Measurements from ENCODE around the gene KRTAP5-9. TPM values are rescaled to one million over a fixed set of nuclear protein-coding genes. Genes with fewer than 3 reads are reported as not detected.

KRTAP5-9 gene
- total RNA-seq (ENCODE audit: unreplicated experiment) = 0.76 TPM
- long read RNA-seq = 0 reads

DNA sequence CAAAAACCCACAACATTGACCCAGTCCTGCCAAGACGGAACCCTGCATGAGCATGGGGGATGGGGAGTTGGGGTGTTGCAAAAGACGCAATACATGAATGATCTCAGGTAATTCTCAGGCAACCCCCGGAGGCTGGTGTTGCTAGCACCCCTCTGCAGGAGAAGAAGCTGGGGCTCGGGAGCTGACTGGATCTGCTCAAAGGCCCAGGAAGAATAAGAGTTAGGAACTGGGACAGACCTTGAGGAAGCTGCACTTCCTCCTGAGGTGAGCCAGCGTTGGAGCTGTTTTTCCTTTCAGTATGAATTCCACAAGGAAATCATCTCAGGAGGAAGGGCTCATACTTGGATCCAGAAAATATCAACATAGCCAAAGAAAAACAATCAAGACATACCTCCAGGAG lies at the start of gene KRTAP5-9:
Gene KRTAP5-9 (plus strand): TSS at position 301 of the 400 bp plus-strand sequence. CDS start 238 bp downstream, outside the sequence.
- Mint-ChIP-seq H3K4me1 (ENCODE audit: low read depth, unreplicated experiment) (no peaks in the 10 kb centered on the region), H3K36me3 (ENCODE audit: unreplicated experiment) (peaks cover 12% of the 10 kb centered on the region), H3K27ac (ENCODE audit: unreplicated experiment) (no peak within 1 kb of the TSS), H3K9me3 (ENCODE audit: unreplicated experiment) (peaks cover 8% of the 10 kb centered on the region), H3K27me3 (ENCODE audit: unreplicated experiment) (peaks cover 8% of the 10 kb centered on the region), H3K4me3 (ENCODE audit: unreplicated experiment) (no peak within 1 kb of the TSS)
- DNase-seq = no peak
- no peak for TF ChIP-seq CTCF (IDR thresholded peaks at IDR 0.05; ENCODE audit: partially characterized antibody, unreplicated experiment)

DNA sequence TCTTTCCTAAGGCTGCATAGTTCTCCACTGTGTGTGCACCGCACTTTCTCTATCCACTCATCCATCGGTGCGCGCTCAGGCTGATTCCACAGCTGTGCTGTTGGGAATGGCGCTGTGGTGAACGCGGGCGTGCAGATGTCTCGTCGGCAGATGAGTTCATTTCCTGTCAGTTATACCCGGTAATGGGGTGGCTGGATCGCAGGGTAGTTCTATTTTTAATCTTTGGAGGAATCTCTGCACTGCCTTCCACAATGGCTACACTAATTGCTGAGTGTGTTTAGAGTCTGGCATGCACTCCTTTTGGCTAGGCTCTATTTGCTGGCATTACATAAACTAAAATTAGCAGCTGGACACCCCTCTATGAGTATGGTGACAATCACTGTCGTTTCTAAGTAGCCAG lies 49.1 kb upstream of the KRTAP5-9 start:
- Mint-ChIP-seq H3K27ac (ENCODE audit: unreplicated experiment) (no peak overlapping the region), H3K4me3 (ENCODE audit: unreplicated experiment) (no peak overlapping the region), H3K36me3 (ENCODE audit: unreplicated experiment) (peaks cover 27% of the 10 kb centered on the region), H3K27me3 (ENCODE audit: unreplicated experiment) (peaks cover 3% of the 10 kb centered on the region), H3K9me3 (ENCODE audit: unreplicated experiment) (peaks cover 2% of the 10 kb centered on the region), H3K4me1 (ENCODE audit: low read depth, unreplicated experiment) (no peaks in the 10 kb centered on the region)
- TF ChIP-seq CTCF (IDR thresholded peaks at IDR 0.05; ENCODE audit: partially characterized antibody, unreplicated experiment) = no peak
- DNase-seq = no peak

DNA sequence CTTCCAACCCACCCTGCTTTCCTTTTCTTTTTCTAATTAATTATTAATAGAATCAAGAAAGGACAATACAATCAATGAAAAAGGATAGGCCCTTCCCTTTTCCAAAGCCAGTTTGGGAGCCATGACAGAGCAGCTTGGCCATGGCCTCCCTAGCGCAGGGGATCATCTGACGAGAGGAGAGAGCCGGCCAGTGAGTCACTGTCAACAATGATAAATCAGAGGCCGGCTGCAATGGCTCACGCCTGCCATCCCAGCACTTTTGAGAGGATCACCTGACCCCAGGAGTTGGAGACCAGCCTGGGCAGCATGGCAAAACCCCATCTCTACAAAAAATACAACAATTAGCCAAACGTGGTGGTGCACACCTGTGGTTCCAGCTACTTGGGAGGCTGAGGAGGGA lies 48.7 kb upstream of the KRTAP5-9 start:
- no peak for DNase-seq
- TF ChIP-seq CTCF (IDR thresholded peaks at IDR 0.05; ENCODE audit: partially characterized antibody, unreplicated experiment) = no peak

DNA sequence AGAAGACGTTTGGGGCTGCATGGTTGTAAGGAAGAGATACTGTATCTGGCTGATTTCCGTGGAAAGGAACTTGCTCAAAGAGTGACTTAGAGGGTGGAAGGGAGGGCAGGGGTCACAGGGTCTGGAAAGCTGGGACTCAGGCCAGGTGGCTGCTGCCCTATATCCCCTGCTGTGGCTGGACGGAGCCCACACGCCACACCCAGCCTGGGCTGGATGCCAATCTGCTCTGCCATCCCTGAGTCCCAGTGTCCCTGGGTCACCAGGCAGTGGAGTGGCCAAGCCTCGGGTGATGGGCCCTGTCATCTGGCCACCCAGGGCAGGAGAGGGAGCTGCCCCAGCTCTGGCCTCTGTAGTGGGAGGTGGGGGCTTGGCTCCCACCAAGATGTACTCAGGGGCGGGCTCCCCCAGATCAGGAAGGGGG lies 47.6 kb upstream of the KRTAP5-9 start:
- no peak overlapping the region for H3K4me3 Mint-ChIP-seq (ENCODE audit: unreplicated experiment)
- H3K27me3 Mint-ChIP-seq (ENCODE audit: unreplicated experiment) = peaks cover 3% of the 10 kb centered on the region
- no peaks in the 10 kb centered on the region for H3K4me1 Mint-ChIP-seq (ENCODE audit: low read depth, unreplicated experiment)
- H3K27ac Mint-ChIP-seq (ENCODE audit: unreplicated experiment) = no peak overlapping the region
- H3K36me3 Mint-ChIP-seq (ENCODE audit: unreplicated experiment) = peaks cover 27% of the 10 kb centered on the region
- no peaks in the 10 kb centered on the region for H3K9me3 Mint-ChIP-seq (ENCODE audit: unreplicated experiment)
- DNase-seq = no peak
- no peak for TF ChIP-seq CTCF (IDR thresholded peaks at IDR 0.05; ENCODE audit: partially characterized antibody, unreplicated experiment)

More for the DNA sequence above, 48.7 kb upstream of the KRTAP5-9 start:
- peaks cover 2% of the 10 kb centered on the region for H3K9me3 Mint-ChIP-seq (ENCODE audit: unreplicated experiment)
- H3K4me1 Mint-ChIP-seq (ENCODE audit: low read depth, unreplicated experiment) = no peaks in the 10 kb centered on the region
- H3K4me3 Mint-ChIP-seq (ENCODE audit: unreplicated experiment) = no peak overlapping the region
- no peak overlapping the region for H3K27ac Mint-ChIP-seq (ENCODE audit: unreplicated experiment)
- peaks cover 3% of the 10 kb centered on the region for H3K27me3 Mint-ChIP-seq (ENCODE audit: unreplicated experiment)
- peaks cover 27% of the 10 kb centered on the region for H3K36me3 Mint-ChIP-seq (ENCODE audit: unreplicated experiment)

DNA sequence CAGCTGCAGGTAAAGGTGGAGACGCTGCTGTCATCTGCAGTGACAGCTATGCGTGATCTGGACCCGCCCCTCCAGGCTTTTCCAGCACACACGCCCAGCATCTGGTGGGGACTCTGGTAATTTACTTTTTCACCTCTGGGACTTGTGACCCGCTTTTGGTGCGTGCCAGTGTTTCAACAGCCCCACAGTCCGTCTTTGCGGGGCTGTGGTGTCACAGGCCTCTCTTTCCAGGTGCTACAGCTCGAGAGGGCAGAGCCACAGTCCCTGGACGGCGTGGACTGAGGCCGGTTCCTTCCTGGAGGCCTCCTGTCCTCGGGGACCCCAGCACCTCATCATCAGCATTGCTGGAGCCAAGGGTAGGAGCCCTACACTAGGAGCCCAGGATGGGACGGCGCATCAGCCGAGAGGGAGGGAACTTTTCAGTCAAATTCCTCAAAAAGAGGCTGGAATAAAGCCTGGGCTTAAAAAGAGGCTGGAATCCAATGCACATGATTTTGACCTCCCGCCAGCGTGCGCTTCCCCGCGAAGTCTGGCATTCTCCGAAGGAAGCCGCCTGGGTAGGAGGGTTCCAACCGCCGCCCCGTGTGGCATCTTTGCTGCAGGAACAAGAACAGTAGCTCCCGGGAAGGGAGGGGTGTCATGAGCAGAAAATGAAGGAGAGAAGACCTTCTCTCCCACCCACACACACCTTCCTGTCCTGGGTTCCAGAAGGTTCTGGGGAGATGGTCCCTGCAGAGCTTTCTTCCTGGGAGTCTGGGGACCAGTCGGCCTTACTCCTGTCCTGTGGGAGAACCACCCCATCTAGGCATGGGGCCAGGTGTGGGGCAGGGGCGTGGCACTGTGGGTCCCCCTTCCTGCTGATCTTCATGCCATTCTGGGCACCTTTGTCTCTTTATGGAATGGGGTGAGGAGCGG lies 46.9 kb upstream of the KRTAP5-9 start:
- no peaks in the 10 kb centered on the region for H3K4me1 Mint-ChIP-seq (ENCODE audit: low read depth, unreplicated experiment)
- no peak for DNase-seq
- peaks cover 2% of the 10 kb centered on the region for H3K9me3 Mint-ChIP-seq (ENCODE audit: unreplicated experiment)
- H3K27ac Mint-ChIP-seq (ENCODE audit: unreplicated experiment) = no peak overlapping the region
- peaks cover 3% of the 10 kb centered on the region for H3K27me3 Mint-ChIP-seq (ENCODE audit: unreplicated experiment)
- no peak for TF ChIP-seq CTCF (IDR thresholded peaks at IDR 0.05; ENCODE audit: partially characterized antibody, unreplicated experiment)
- no peak overlapping the region for H3K4me3 Mint-ChIP-seq (ENCODE audit: unreplicated experiment)
- H3K36me3 Mint-ChIP-seq (ENCODE audit: unreplicated experiment) = peaks cover 32% of the 10 kb centered on the region

Data from glutamatergic neuron (in vitro differentiated cells).